ENCODE results near the gene GPS1.
A peak's percentile ranks its signal among the peaks of the same experiment; 100 is the strongest.

GPS1 gene

GRCh38 chr17:82015311-82015971 is 36.3 kb upstream of the GPS1 start:
- no peak for DNase-seq

GRCh38 chr17:82016061-82016874 is 35.4 kb upstream of the GPS1 start:
- no peak for DNase-seq

GRCh38 chr17:82016875-82017459 is 34.7 kb upstream of the GPS1 start:
- no peak for DNase-seq

- DNase-seq: no peak
These were observed 34.0 kb upstream of the GPS1 start for GRCh38 chr17:82017612-82018151.

- DNase-seq: peak; percentile 44 to 92
These were observed 33.3 kb upstream of the GPS1 start for GRCh38 chr17:82018152-82018988.

GRCh38 chr17:82018989-82019689 is 32.6 kb upstream of the GPS1 start:
- no peak for DNase-seq

- DNase-seq: peak; percentile 66 to 69
These were observed 31.8 kb upstream of the GPS1 start for GRCh38 chr17:82019690-82020571.

- DNase-seq: no peak
These were observed 31.1 kb upstream of the GPS1 start for GRCh38 chr17:82020572-82021106.

GRCh38 chr17:82021107-82021899 is 30.4 kb upstream of the GPS1 start:
- DNase-seq: peak; percentile 77 to 88

GRCh38 chr17:82021900-82022309 is 29.8 kb upstream of the GPS1 start:
- DNase-seq: no peak

GRCh38 chr17:82022310-82022980 is 29.3 kb upstream of the GPS1 start, which contains the start of gene CENPX:
Gene CENPX (minus strand): TSS chr17:82022878. CDS start chr17:82022861, 17 bp downstream.
- DNase-seq: peak in 1 of 2 experiments; percentile 29

GRCh38 chr17:82022981-82023446 is 28.7 kb upstream of the GPS1 start, which contains the start of gene LRRC45:
Gene LRRC45 (plus strand): TSS chr17:82023305. CDS start chr17:82023644, 339 bp downstream.
- peak; percentile 100 for DNase-seq

- peak; percentile 14 to 30 for DNase-seq
These were observed 28.1 kb upstream of the GPS1 start for GRCh38 chr17:82023447-82024241.

- no peak for DNase-seq
These were observed 26.8 kb upstream of the GPS1 start for GRCh38 chr17:82024859-82025258.

GRCh38 chr17:82025401-82026107 is 26.1 kb upstream of the GPS1 start:
- no peak for DNase-seq

- no peak for DNase-seq
These were observed 23.5 kb upstream of the GPS1 start for GRCh38 chr17:82028246-82028645.

- DNase-seq: no peak
These were observed 22.7 kb upstream of the GPS1 start for GRCh38 chr17:82028966-82029365.
